K562 (cell line): Measurements from ENCODE around the gene PRR11. TPM values are rescaled to one million over a fixed set of nuclear protein-coding genes. Genes with fewer than 3 reads are reported as not detected.

ENCODE experiments used
- ELK3 ChIP-seq: fragments of 450-650 bp; formaldehyde crosslinking; IDR thresholded peaks from 2 replicates; pipeline ENCODE4 v1.4.0; 2020; ENCODE audit warnings: mild to moderate bottlenecking
- HBP1 ChIP-seq: fragments of 450-650 bp; formaldehyde crosslinking; IDR thresholded peaks from 2 replicates; pipeline ENCODE4 v1.4.0; 2022; ENCODE audit warnings: missing genetic modification characterization
- HCFC1 ChIP-seq: IDR thresholded peaks from 2 replicates; pipeline ENCODE4 v1.6.1; 2012; ENCODE audit warnings: low read depth, low read length, improper control_type of control experiment
- POU5F1 ChIP-seq: fragments of 150-350 bp; IDR thresholded peaks from 2 replicates; pipeline ENCODE4 v1.6.1; 2014; ENCODE audit warnings: borderline replicate concordance, low read length, low read depth, mild to moderate bottlenecking; ENCODE audit not compliant: partially characterized antibody
- SAFB2 ChIP-seq: fragments of 200-400 bp; formaldehyde crosslinking; IDR thresholded peaks from 2 replicates; pipeline ENCODE4 v1.6.1; 2018; ENCODE audit warnings: borderline replicate concordance, low read length, low read depth, moderate library complexity; ENCODE audit not compliant: severe bottlenecking
- TCF7L2 ChIP-seq: fragments of 150-350 bp; IDR thresholded peaks from 2 replicates; pipeline ENCODE4 v1.6.1; 2016; ENCODE audit warnings: low read depth, mild to moderate bottlenecking, low read length, moderate library complexity
- USF2 ChIP-seq: sonication (generic); formaldehyde crosslinking; IDR thresholded peaks from 2 replicates; pipeline ENCODE4 v1.5.0; 2020; ENCODE audit warnings: missing genetic modification reagents
- ZBTB7A ChIP-seq: IDR thresholded peaks from 2 replicates; pipeline ENCODE4 v1.6.1; 2011; ENCODE audit warnings: low read depth, mild to moderate bottlenecking, low read length, moderate library complexity, borderline replicate concordance; ENCODE audit not compliant: control insufficient read depth
- ZEB2 ChIP-seq: fragments of 450-650 bp; IDR thresholded peaks from 2 replicates; pipeline ENCODE4 v1.6.1; 2016
- ZNF12 ChIP-seq: sonication (generic); formaldehyde crosslinking; IDR thresholded peaks from 2 replicates; pipeline ENCODE4 v1.4.0; 2020; ENCODE audit warnings: mild to moderate bottlenecking, missing genetic modification reagents
- ZNF398 ChIP-seq: fragments of 250-450 bp; sonication (Bioruptor Pico); IDR thresholded peaks from 2 replicates; pipeline ENCODE4 v1.8.0; 2021; ENCODE audit warnings: moderate library complexity, mild to moderate bottlenecking, inconsistent platforms
- ZNF592 ChIP-seq: fragments of 450-650 bp; IDR thresholded peaks from 2 replicates; pipeline ENCODE4 v1.6.1; 2017; ENCODE audit warnings: antibody characterized with exemption, mild to moderate bottlenecking
- ZNF76 ChIP-seq: fragments of 250-450 bp; sonication (Bioruptor Pico); IDR thresholded peaks from 2 replicates; pipeline ENCODE4 v1.4.0; 2020; ENCODE audit warnings: mild to moderate bottlenecking, moderate library complexity, borderline replicate concordance
- ZNF764 ChIP-seq: fragments of 250-450 bp; sonication (Bioruptor Pico); IDR thresholded peaks from 2 replicates; pipeline ENCODE4 v1.4.0; 2020; ENCODE audit warnings: low read depth, mild to moderate bottlenecking, moderate library complexity
- ZSCAN32 ChIP-seq: fragments of 450-650 bp; formaldehyde crosslinking; IDR thresholded peaks from 2 replicates; pipeline ENCODE4 v1.4.0; 2020; ENCODE audit warnings: mild to moderate bottlenecking, moderate library complexity
- polyA plus RNA-seq, 8 experiments: library from polyadenylated mRNA; depleted of rRNA in 4 of 8; stranded (reverse) in 5 of 8; unstranded in 3 of 8; fragments of >200 nt; fragmentation: Nextera tagmentation in 2 of 8; fragmentation: Illumina TruSeq in 1 of 8; extraction: Ambion mirVana in 2 of 8; extraction: Trizol in 1 of 8; gene quantifications; 2 replicates each; pipeline versions ENCODE4 v1.2.1 to v1.2.3, GENCODE V29; 2011 to 2014; ENCODE audit warnings: inconsistent platforms in 1 of 8, missing spikeins in 1 of 8
- total RNA-seq, 7 experiments: library from RNA; depleted of rRNA in 6 of 7; stranded (reverse); fragments of >200 nt in 6 of 7; fragmentation: Illumina TruSeq in 2 of 7; extraction: Trizol in 2 of 7; gene quantifications; 2 replicates each; pipeline versions ENCODE4 v1.2.1 to v1.2.3, GENCODE V29; 2011 to 2021; ENCODE audit warnings: low replicate concordance in 1 of 7

Gene PRR11
- total and polyA plus RNA-seq, 9 of the 15 experiments (the other 6 are each of a cell fraction or from before 2014, with no cell fraction given): 13.3 to 75.2 (median 46.4) TPM

- TF ChIP-seq ZNF592 (0 out of 2 replicates have a peak, but pooled peaks have one; percentile 47), POU5F1 (no peak), ZBTB7A (no peak; the same call in 1 of the 2 replicates), TCF7L2 (no peak), USF2 (CRISPR knock-in tag) (no peak), ZNF398 (CRISPR knock-in tag) (no peak), ZEB2 (no peak), ZNF76 (CRISPR knock-in tag) (no peak), HBP1 (no peak), SAFB2 (no peak), ELK3 (CRISPR knock-in tag) (no peak), ZNF764 (no peak), ZSCAN32 (no peak), ZNF12 (CRISPR knock-in tag) (no peak), HCFC1 (no peak)
Observed at GRCh38 chr17:59154292-59154720, 1.2 kb upstream of the PRR11 start (continued).
